Stimulated activated naive B cell treated with anti-CD40 and anti-IgM and Interleukin-4, amounts not matched to agents 10 μg/mL and 1 μg/mL and 100 μg/mL, for 72 hours (primary cell): Measurements from ENCODE around the gene GPR42.

Source experiments
- ATAC-seq, 2 donors: fragments of 150-1000 bp; cut with Tn5 transposase; replicated peaks; 2 replicates each; pipeline ENCODE4 v1.10.0; 2021; ENCODE audit warnings: moderate library complexity in 1 of 2
- DNase-seq: peaks from one replicate; pipeline ENCODE4 v3.0.0; 2021
- H3K27ac Mint-ChIP-seq: one replicate; pipeline ENCODE4 v1.8.0; 2022; ENCODE audit warnings: mild to moderate bottlenecking, mixed read lengths
- H3K27me3 Mint-ChIP-seq, 2 donors: one replicate each; pipeline ENCODE4 v1.8.0; 2022; ENCODE audit warnings: mixed read lengths in 2 of 2
- H3K36me3 Mint-ChIP-seq, 2 donors: one replicate each; pipeline ENCODE4 v1.8.0; 2022; ENCODE audit warnings: mixed read lengths in 2 of 2, mild to moderate bottlenecking in 1 of 2
- H3K4me1 Mint-ChIP-seq, 2 donors: one replicate each; pipeline ENCODE4 v1.8.0; 2022; ENCODE audit warnings: mixed read lengths in 2 of 2, mild to moderate bottlenecking in 1 of 2
- H3K4me3 Mint-ChIP-seq, 2 donors: one replicate each; pipeline ENCODE4 v1.8.0; 2022; ENCODE audit warnings: mild to moderate bottlenecking in 2 of 2, mixed read lengths in 2 of 2, moderate library complexity in 1 of 2
- H3K9me3 Mint-ChIP-seq, 2 donors: one replicate each; pipeline ENCODE4 v1.8.0; 2022; ENCODE audit warnings: mixed read lengths in 2 of 2, mild to moderate bottlenecking in 1 of 2

GPR42 gene

DNA sequence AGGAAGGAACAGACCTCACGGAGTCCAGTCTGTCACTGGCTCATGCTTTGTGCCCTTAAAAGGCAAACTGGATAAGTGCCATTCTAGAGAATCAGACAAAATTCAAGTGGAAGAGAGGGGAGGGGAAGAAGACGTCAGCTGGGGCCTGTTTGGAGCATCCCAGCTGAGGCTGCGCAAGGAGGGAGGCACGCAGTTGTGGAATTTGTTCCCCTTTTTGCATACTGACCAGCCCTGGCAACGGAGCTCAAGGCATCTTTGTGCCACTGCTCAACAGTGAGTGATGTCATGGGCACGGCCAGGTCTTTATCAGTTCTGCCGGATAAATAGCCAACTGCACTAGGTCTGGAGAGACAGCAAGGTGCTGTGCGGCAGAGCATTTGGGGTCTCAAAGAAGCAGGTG lies at the start of gene GPR42:
Gene GPR42 (plus strand): TSS at position 347 of the 400 bp plus-strand sequence. CDS start 292 bp downstream, outside the sequence.
- H3K4me1 Mint-ChIP-seq, result peaks cover 13 to 34% of the 10 kb centered on the region in 2 donors
- no peak within 1 kb of the TSS for H3K27ac Mint-ChIP-seq
- DNase-seq, result no peak
- no peak within 1 kb of the TSS for H3K4me3 Mint-ChIP-seq
- peaks cover 16 to 23% of the 10 kb centered on the region in 2 donors for H3K27me3 Mint-ChIP-seq
- peaks cover 5% of the 10 kb centered on the region in 2 donors for H3K9me3 Mint-ChIP-seq
- H3K36me3 Mint-ChIP-seq, result no peaks in the 10 kb centered on the region
- no peak for ATAC-seq

- H3K4me3 Mint-ChIP-seq, result no peak overlapping the region
- H3K27me3 Mint-ChIP-seq, result no peaks in the 10 kb centered on the region
- peaks cover 60 to 95% of the 10 kb centered on the region in 2 donors for H3K4me1 Mint-ChIP-seq
- no peak for ATAC-seq
- peak overlapping the region; percentile 83 for H3K27ac Mint-ChIP-seq
- no peak for DNase-seq
- peaks cover 0 to 2% of the 10 kb centered on the region in 2 donors for H3K9me3 Mint-ChIP-seq
- no peaks in the 10 kb centered on the region for H3K36me3 Mint-ChIP-seq
Observed at GRCh38 chr19:35321291-35321690, 49.6 kb upstream of the GPR42 start.

- no peak for DNase-seq
- no peaks in the 10 kb centered on the region for H3K36me3 Mint-ChIP-seq
- H3K4me3 Mint-ChIP-seq, result no peak overlapping the region
- H3K9me3 Mint-ChIP-seq, result peaks cover 0 to 2% of the 10 kb centered on the region in 2 donors
- peaks cover 56 to 94% of the 10 kb centered on the region in 2 donors for H3K4me1 Mint-ChIP-seq
- H3K27ac Mint-ChIP-seq, result peak overlapping the region; percentile 65
- H3K27me3 Mint-ChIP-seq, result no peaks in the 10 kb centered on the region
- ATAC-seq, result no peak
Observed at GRCh38 chr19:35322014-35322413, 48.9 kb upstream of the GPR42 start.

DNA sequence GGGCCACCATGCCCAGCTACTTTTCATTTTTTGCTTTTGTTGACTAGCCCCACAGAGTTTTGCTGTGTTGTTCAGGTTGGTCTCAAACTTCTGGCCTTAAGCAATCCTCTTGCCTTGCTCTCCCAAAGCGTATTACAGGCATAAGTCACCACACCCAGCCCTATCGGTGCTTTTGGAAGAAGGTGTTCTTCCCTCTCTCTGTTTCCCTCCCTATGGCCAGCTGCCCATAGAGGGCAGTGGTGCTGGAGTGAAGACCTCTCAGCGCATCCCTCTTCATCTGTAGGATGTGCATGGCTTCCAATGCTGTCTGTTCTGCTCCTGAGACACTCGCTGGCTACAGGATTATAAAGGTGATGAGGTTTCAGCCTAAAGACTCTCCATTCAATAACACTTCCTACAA lies 43.2 kb upstream of the GPR42 start:
- ATAC-seq (no peak), DNase-seq (no peak)
- peaks cover 48 to 87% of the 10 kb centered on the region in 2 donors for H3K4me1 Mint-ChIP-seq
- no peaks in the 10 kb centered on the region for H3K27me3 Mint-ChIP-seq
- H3K4me3 Mint-ChIP-seq, result no peak overlapping the region
- H3K9me3 Mint-ChIP-seq, result peaks cover 0 to 1% of the 10 kb centered on the region in 2 donors
- H3K27ac Mint-ChIP-seq, result peak overlapping the region; percentile 94
- H3K36me3 Mint-ChIP-seq, result peaks cover 15 to 21% of the 10 kb centered on the region in 2 donors

- H3K4me3 Mint-ChIP-seq, result peak within 1 kb of the TSS; percentile 85 to 89
- DNase-seq, result peak; percentile 74
- peak; percentile 77 to 82 for ATAC-seq
- H3K27ac Mint-ChIP-seq, result peak within 1 kb of the TSS; percentile 94
- H3K27me3 Mint-ChIP-seq, result no peaks in the 10 kb centered on the region
- H3K36me3 Mint-ChIP-seq, result peaks cover 23 to 33% of the 10 kb centered on the region in 2 donors
- peaks cover 0 to 1% of the 10 kb centered on the region in 2 donors for H3K9me3 Mint-ChIP-seq
- H3K4me1 Mint-ChIP-seq, result peaks cover 52 to 90% of the 10 kb centered on the region in 2 donors
Observed at GRCh38 chr19:35328851-35329285, 42.0 kb upstream of the GPR42 start, which contains the start of gene CD22. CD22 (plus strand) TSS chr19:35329187; CDS start chr19:35332041, 2,854 bp downstream.

DNA sequence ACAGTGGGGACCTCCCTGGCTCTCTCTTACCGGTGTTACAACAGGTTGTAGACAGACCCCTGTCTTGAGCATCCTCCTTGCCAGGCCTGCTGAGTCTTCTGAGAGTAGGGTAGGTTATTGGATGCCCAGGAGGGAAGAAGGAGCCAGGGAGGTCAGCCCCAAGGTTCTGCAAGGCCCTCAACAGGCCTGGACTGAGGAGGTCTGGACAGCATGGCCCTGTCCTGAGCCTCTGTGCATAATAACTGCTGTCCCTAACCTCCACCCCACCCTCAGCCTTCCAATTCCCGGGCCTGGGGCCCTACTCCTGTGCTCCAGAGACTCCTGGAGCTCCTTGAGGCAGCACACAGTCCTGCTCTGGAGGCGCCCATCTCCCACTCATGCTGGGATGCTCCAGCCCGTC lies 41.5 kb upstream of the GPR42 start:
- peak overlapping the region; percentile 85 to 89 for H3K4me3 Mint-ChIP-seq
- DNase-seq (no peak), ATAC-seq (peak; percentile 27 to 29)
- H3K27me3 Mint-ChIP-seq, result no peaks in the 10 kb centered on the region
- peaks cover 53 to 90% of the 10 kb centered on the region in 2 donors for H3K4me1 Mint-ChIP-seq
- peak overlapping the region; percentile 94 for H3K27ac Mint-ChIP-seq
- peaks cover 26 to 38% of the 10 kb centered on the region in 2 donors for H3K36me3 Mint-ChIP-seq
- peaks cover 0 to 1% of the 10 kb centered on the region in 2 donors for H3K9me3 Mint-ChIP-seq

DNA sequence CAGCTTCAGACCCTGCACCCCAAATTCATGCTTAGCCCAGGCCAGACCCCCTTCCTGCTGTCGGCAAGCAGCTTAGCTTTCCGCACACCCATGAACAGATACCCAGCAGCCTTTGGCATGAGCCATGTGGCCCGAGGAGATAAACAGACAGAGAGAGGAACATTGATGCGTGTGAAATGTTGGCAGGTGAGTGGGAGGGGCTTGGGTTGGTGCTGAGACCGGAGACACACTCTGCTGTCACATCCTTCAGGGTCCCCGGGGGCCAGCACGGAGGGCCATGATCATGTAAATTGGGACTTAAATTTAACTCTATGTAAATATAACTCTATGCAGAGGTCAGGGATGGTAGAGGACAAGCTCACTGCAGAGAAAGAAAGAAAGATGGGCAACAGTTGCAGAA lies 40.4 kb upstream of the GPR42 start:
- peaks cover 1 to 4% of the 10 kb centered on the region in 2 donors for H3K9me3 Mint-ChIP-seq
- H3K27me3 Mint-ChIP-seq, result no peaks in the 10 kb centered on the region
- H3K4me3 Mint-ChIP-seq, result peak overlapping the region; percentile 85 to 89
- DNase-seq (peak; percentile 83), ATAC-seq (peak; percentile 75 to 87)
- H3K27ac Mint-ChIP-seq, result peak overlapping the region; percentile 94
- H3K36me3 Mint-ChIP-seq, result peaks cover 33 to 49% of the 10 kb centered on the region in 2 donors
- H3K4me1 Mint-ChIP-seq, result peaks cover 56 to 90% of the 10 kb centered on the region in 2 donors

DNA sequence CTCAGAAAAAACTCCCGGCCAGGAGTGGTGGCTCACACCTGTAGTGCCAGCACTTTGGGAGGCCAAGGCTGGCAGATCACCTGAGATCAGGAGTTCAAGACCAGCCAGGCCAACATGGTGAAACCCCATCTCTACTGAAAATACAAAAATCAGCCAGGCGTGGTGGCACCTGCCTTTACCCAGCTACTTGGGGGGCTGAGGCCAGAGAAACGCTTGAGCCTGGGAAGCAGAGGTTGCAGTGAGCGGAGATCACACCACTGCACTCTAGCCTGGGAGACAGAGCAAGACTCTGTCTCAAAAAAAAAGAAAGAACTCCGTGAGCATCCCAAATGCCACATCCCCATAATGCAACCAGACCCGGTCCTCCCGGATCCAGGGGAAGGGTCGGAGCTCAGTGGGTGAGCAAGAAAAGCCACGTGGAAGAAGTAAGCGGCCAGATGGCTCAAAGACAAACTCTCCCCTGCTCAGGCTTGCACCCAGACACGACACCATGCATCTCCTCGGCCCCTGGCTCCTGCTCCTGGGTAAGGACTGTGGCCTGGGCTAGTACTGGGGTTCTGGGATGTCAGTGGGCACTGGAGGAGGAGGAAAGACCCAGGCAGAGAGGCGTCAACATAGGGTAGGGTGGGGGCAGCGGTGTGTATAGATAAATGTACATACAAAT lies 39.2 kb upstream of the GPR42 start:
- Mint-ChIP-seq H3K27me3 (no peaks in the 10 kb centered on the region), H3K4me1 (peaks cover 64 to 90% of the 10 kb centered on the region in 2 donors), H3K27ac (peak overlapping the region; percentile 94), H3K36me3 (peaks cover 44 to 61% of the 10 kb centered on the region in 2 donors), H3K9me3 (peaks cover 1 to 4% of the 10 kb centered on the region in 2 donors), H3K4me3 (peak overlapping the region; percentile 85 to 89)
- ATAC-seq, result no peak
- no peak for DNase-seq

GRCh38 chr19:35332817-35333216 lies 38.1 kb upstream of the GPR42 start:
- Mint-ChIP-seq H3K36me3 (peaks cover 54 to 72% of the 10 kb centered on the region in 2 donors), H3K4me3 (peak overlapping the region; percentile 75 to 85)

DNA sequence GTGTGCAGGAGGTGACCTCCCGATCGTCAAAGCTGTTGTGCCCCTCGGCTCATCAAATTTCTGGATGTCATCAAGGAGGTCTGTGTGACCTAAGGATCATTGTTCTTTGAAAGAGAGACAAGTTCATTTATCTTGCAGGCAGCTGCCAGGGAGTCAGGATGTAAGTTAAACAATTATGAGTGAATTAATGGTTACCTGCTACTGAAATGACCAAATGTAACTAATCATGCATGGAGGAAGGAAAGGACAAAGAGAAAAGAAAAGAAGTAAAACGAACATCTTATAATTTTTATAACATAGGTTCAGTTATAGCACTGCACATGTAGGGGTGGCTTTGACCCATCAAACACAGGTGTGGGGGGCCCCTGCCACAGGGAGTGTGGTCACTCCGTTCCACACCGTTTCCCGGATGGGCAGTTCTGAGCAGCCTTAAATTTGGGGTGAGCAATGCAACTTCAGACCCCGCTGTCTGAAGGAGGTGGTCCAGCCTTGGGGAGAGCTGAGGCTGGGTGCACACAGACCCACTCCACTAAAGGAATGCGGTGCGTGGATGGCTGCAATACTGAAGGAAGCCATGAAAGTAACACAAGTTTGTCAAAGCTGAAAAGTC lies 36.6 kb upstream of the GPR42 start:
- peak overlapping the region; percentile 98 for H3K27ac Mint-ChIP-seq
- no peaks in the 10 kb centered on the region for H3K27me3 Mint-ChIP-seq
- ATAC-seq (no peak), DNase-seq (no peak)
- H3K9me3 Mint-ChIP-seq, result peaks cover 1 to 4% of the 10 kb centered on the region in 2 donors
- peaks cover 67 to 83% of the 10 kb centered on the region in 2 donors for H3K4me1 Mint-ChIP-seq
- peaks cover 59 to 79% of the 10 kb centered on the region in 2 donors for H3K36me3 Mint-ChIP-seq
- peak overlapping the region; percentile 55 to 75 for H3K4me3 Mint-ChIP-seq

More at GRCh38 chr19:35332817-35333216, 38.1 kb upstream of the GPR42 start:
- ATAC-seq (peak; percentile 20), DNase-seq (peak; percentile 20)
- peaks cover 1 to 4% of the 10 kb centered on the region in 2 donors for H3K9me3 Mint-ChIP-seq
- no peaks in the 10 kb centered on the region for H3K27me3 Mint-ChIP-seq
- H3K27ac Mint-ChIP-seq, result peak overlapping the region; percentile 86
- H3K4me1 Mint-ChIP-seq, result peaks cover 68 to 91% of the 10 kb centered on the region in 2 donors

DNA sequence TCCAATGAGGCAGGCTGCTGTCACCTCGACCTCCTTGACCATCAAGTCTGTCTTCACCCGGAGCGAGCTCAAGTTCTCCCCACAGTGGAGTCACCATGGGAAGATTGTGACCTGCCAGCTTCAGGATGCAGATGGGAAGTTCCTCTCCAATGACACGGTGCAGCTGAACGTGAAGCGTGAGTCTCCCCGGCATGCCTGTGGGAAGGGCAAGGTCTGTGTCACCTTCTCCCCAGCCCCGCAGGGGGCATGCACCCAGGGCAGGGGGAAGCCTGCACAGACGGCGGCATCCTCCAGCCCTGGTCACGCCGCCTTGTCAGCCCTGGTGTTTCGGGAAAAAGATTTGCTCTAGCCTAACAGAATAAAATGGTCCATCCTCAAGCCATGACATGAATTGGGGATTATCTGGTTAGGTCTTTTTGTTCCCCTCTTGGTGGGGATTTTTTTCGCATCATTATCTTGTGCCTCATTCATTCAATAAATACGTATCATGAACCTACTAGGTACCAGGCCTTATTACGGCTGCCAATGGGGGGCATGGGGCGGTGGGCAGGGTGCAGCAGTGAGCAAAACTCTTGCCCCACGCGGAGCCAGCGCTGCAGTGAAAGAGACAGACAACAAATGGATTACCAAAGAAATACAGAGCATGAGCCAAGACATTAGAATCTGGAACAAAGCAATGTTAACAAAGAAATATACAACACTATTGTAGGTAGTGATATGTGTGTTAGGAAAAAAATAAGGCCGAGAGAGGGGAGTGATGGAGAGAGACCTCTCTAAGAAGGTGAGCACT lies 34.5 kb upstream of the GPR42 start:
- H3K36me3 Mint-ChIP-seq, result peaks cover 56 to 79% of the 10 kb centered on the region in 2 donors
- DNase-seq, result no peak
- peak overlapping the region; percentile 98 for H3K27ac Mint-ChIP-seq
- ATAC-seq, result no peak
- peak overlapping the region; percentile 25 to 26 for H3K4me3 Mint-ChIP-seq
- H3K4me1 Mint-ChIP-seq, result peaks cover 62 to 85% of the 10 kb centered on the region in 2 donors
- H3K9me3 Mint-ChIP-seq, result peaks cover 0 to 4% of the 10 kb centered on the region in 2 donors
- no peaks in the 10 kb centered on the region for H3K27me3 Mint-ChIP-seq

DNA sequence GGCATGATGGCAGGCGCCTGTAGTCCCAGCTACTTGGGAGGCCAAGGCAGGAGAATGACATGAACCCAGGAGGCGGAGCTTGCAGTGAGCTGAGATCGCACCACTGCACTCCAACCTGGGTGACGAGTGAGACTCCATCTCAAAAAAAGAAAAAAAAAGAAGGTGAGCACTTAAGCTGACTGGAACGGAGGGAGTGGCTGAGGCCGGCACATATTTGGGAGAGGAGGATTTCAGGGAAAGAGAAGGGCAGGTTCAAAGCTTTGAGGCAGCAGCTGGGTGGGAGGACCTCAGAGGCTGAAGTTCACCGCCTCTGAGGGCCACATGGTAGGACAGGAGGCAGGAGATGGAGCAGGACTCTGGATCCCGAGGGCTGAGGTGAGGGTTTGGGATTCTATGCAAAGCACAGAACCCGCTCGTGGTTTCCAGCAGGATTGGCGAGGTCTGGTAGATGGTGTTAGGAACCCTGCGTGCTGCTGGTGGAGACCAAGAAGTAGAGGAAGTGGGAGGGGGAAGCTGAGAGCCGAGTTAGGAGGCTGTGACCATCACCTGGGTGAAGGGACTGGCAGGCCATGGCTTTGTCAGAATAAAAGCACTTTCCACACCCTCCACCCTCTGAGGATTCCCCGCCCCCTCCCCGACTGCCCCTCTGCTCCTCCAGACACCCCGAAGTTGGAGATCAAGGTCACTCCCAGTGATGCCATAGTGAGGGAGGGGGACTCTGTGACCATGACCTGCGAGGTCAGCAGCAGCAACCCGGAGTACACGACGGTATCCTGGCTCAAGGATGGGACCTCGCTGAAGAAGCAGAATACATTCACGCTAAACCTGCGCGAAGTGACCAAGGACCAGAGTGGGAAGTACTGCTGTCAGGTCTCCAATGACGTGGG lies 33.5 kb upstream of the GPR42 start:
- Mint-ChIP-seq H3K27ac (peak overlapping the region; percentile 98), H3K36me3 (peaks cover 56 to 81% of the 10 kb centered on the region in 2 donors), H3K4me1 (peaks cover 66 to 85% of the 10 kb centered on the region in 2 donors), H3K4me3 (peak overlapping the region; percentile 54 to 58), H3K27me3 (no peaks in the 10 kb centered on the region), H3K9me3 (peaks cover 0 to 4% of the 10 kb centered on the region in 2 donors)
- DNase-seq (no peak), ATAC-seq (peak; percentile 44 to 71)

GRCh38 chr19:35337984-35338296 lies 32.9 kb upstream of the GPR42 start:
- no peak for DNase-seq
- ATAC-seq, result no peak
- H3K9me3 Mint-ChIP-seq, result peaks cover 0 to 4% of the 10 kb centered on the region in 2 donors
- peak overlapping the region; percentile 98 for H3K27ac Mint-ChIP-seq
- H3K36me3 Mint-ChIP-seq, result peaks cover 61 to 81% of the 10 kb centered on the region in 2 donors
- peak overlapping the region in 1 of 2 donors; percentile 54 for H3K4me3 Mint-ChIP-seq
- H3K27me3 Mint-ChIP-seq, result no peaks in the 10 kb centered on the region
- peaks cover 63 to 85% of the 10 kb centered on the region in 2 donors for H3K4me1 Mint-ChIP-seq
